ENCODE data around the gene TM7SF2.

TM7SF2 gene

GRCh38 chr11:65111744-65112545, at the start of gene TM7SF2:
Gene TM7SF2, plus strand, starts transcription at chr11:65111872. Its CDS starts 144 bp downstream, at chr11:65112016.
- peak; percentile 38 for DNase-seq

GRCh38 chr11:65063532-65063931, 48.1 kb upstream of the TM7SF2 start:
- no peak for DNase-seq

- no peak for DNase-seq
Observed at GRCh38 chr11:65064847-65065240, 46.8 kb upstream of the TM7SF2 start.

- no peak for DNase-seq
Observed at GRCh38 chr11:65065851-65066250, 45.8 kb upstream of the TM7SF2 start.

- DNase-seq: no peak
Observed at GRCh38 chr11:65066315-65066714, 45.4 kb upstream of the TM7SF2 start.

- DNase-seq: no peak
Observed at GRCh38 chr11:65066805-65067291, 44.8 kb upstream of the TM7SF2 start.

- DNase-seq: no peak
Observed at GRCh38 chr11:65067446-65067845, 44.2 kb upstream of the TM7SF2 start.

GRCh38 chr11:65069217-65069616, 42.5 kb upstream of the TM7SF2 start:
- DNase-seq: no peak

- no peak for DNase-seq
Observed at GRCh38 chr11:65071907-65072630, 39.6 kb upstream of the TM7SF2 start.

- DNase-seq: no peak
Observed at GRCh38 chr11:65072631-65072966, 39.1 kb upstream of the TM7SF2 start.

GRCh38 chr11:65077451-65077850, 34.2 kb upstream of the TM7SF2 start:
- peak; percentile 43 for DNase-seq

GRCh38 chr11:65078151-65078550, 33.5 kb upstream of the TM7SF2 start:
- no peak for DNase-seq

GRCh38 chr11:65078786-65079342, 32.8 kb upstream of the TM7SF2 start:
- DNase-seq: no peak

- DNase-seq: no peak
Observed at GRCh38 chr11:65083134-65083833, 28.4 kb upstream of the TM7SF2 start.

- DNase-seq: peak; percentile 73
Observed at GRCh38 chr11:65083834-65084597, 27.7 kb upstream of the TM7SF2 start, which contains the start of the genes CDCA5 and ZFPL1. Gene CDCA5, minus strand, starts transcription at chr11:65084040. Its CDS starts 62 bp downstream, at chr11:65083978. Gene ZFPL1, plus strand, starts transcription at chr11:65084222. Its CDS starts 477 bp downstream, at chr11:65084699.

GRCh38 chr11:65084598-65085375, 26.9 kb upstream of the TM7SF2 start:
- DNase-seq: no peak

GRCh38 chr11:65085446-65085845, 26.2 kb upstream of the TM7SF2 start:
- no peak for DNase-seq

GRCh38 chr11:65086809-65087208, 24.9 kb upstream of the TM7SF2 start:
- no peak for DNase-seq

GRCh38 chr11:65087216-65087615, 24.5 kb upstream of the TM7SF2 start:
- DNase-seq: no peak

- DNase-seq: no peak
Observed at GRCh38 chr11:65087827-65088226, 23.8 kb upstream of the TM7SF2 start.

- no peak for DNase-seq
Observed at GRCh38 chr11:65089621-65090020, 22.1 kb upstream of the TM7SF2 start.

Data from DMS 273 treated with DMSO at 0.1 percent for 48 hours (cell line).